Activated CD4-positive, CD25-positive, alpha-beta regulatory T cell treated with anti-CD3 and anti-CD28 coated beads, Interleukin-2, amount 50 U/mL, for 72 hours (primary cell): Measurements from ENCODE around the gene NHLRC4.

ENCODE experiments used
- DNase-seq: peaks from one replicate; pipeline ENCODE4 v3.0.0; 2021

The NHLRC4 gene

GRCh38 chr16:566475-567372 is at the start of gene NHLRC4:
Gene NHLRC4 (plus strand): TSS chr16:567005. CDS start chr16:568048, 1,043 bp downstream.
- DNase-seq = peak; percentile 67

GRCh38 chr16:518858-519257 is 47.9 kb upstream of the NHLRC4 start:
- DNase-seq = no peak

- no peak for DNase-seq
These were observed 47.4 kb upstream of the NHLRC4 start for GRCh38 chr16:519425-519824.

GRCh38 chr16:519841-520687 is 46.7 kb upstream of the NHLRC4 start:
- no peak for DNase-seq

GRCh38 chr16:520847-521246 is 46.0 kb upstream of the NHLRC4 start:
- no peak for DNase-seq

GRCh38 chr16:521381-522210 is 45.2 kb upstream of the NHLRC4 start:
- DNase-seq = no peak

- no peak for DNase-seq
These were observed 44.3 kb upstream of the NHLRC4 start for GRCh38 chr16:522320-523096.

GRCh38 chr16:523097-523741 is 43.6 kb upstream of the NHLRC4 start:
- DNase-seq = no peak

- no peak for DNase-seq
These were observed 42.3 kb upstream of the NHLRC4 start for GRCh38 chr16:524274-525040.

GRCh38 chr16:525123-525519 is 41.7 kb upstream of the NHLRC4 start:
- DNase-seq = no peak

- peak; percentile 64 for DNase-seq
These were observed 41.2 kb upstream of the NHLRC4 start for GRCh38 chr16:525520-526180.

GRCh38 chr16:526181-527014 is 40.4 kb upstream of the NHLRC4 start:
- no peak for DNase-seq

- peak; percentile 88 for DNase-seq
These were observed 39.5 kb upstream of the NHLRC4 start, which contains the start of gene CAPN15 for GRCh38 chr16:527015-527903. Gene CAPN15 (plus strand): TSS chr16:527712. CDS start chr16:546839, 19,127 bp downstream.

GRCh38 chr16:528111-529011 is 38.4 kb upstream of the NHLRC4 start:
- DNase-seq = peak; percentile 55

GRCh38 chr16:529012-529575 is 37.7 kb upstream of the NHLRC4 start:
- no peak for DNase-seq

GRCh38 chr16:530111-530817 is 36.5 kb upstream of the NHLRC4 start:
- no peak for DNase-seq
